LNCaP clone FGC (cell line): Measurements from ENCODE around the gene HOXC9.
"Not testable (repeated sequence)": the region's sequence is repeated elsewhere in the genome, so short reads cannot be mapped to it uniquely, and the experiment has no call there.

Experiments
- DNase-seq: peaks from one replicate; pipeline ENCODE4 v3.0.0-alpha.2; 2011; ENCODE audit warnings: low read depth
- H3K4me3 ChIP-seq: 2 replicates; pipeline ENCODE4 v1.5.1; 2011; ENCODE audit warnings: mild to moderate bottlenecking, low read depth, low read length, control low read depth
- CTCF ChIP-seq: IDR thresholded peaks from 2 replicates; pipeline ENCODE4 v1.5.1; 2012; ENCODE audit warnings: mild to moderate bottlenecking; ENCODE audit not compliant: control insufficient read depth, insufficient read depth; ENCODE audit errors: extremely low read depth

Gene HOXC9

DNA sequence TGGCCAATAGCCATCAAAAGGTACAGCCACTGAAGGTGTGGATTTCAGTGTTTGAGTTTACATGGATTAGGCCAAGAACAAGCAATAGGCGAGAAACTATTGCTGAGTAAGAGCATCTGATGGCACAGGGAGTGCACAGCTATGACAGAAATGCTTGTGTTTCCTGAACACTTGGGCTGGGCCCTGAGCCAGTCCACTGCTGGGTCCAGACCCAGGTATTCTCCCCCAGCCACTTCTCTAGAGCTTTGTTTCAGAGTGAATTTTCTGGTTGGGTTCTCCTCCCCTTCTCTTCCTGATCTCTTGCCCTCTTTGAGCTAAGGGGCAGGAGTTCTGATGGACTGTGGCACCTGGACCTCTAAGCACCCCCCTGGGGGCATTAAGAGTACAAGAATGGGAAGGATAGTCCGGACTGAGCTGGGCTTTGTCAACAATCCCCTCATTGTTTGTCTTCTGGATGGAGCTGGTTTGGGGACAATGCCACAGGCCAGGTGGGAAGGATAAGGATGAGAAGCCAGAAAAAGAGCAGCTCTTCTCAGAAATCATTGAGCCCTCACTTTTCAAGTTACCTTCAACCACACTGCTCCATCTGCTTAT, 41.2 kb downstream of the HOXC9 start:
- TF ChIP-seq CTCF = no peak
- no peak overlapping the region for H3K4me3 ChIP-seq
- no peak for DNase-seq

- not testable (repeated sequence) for H3K4me3 ChIP-seq, DNase-seq
Observed at GRCh38 chr12:54042033-54042432, 42.1 kb downstream of the HOXC9 start.

DNA sequence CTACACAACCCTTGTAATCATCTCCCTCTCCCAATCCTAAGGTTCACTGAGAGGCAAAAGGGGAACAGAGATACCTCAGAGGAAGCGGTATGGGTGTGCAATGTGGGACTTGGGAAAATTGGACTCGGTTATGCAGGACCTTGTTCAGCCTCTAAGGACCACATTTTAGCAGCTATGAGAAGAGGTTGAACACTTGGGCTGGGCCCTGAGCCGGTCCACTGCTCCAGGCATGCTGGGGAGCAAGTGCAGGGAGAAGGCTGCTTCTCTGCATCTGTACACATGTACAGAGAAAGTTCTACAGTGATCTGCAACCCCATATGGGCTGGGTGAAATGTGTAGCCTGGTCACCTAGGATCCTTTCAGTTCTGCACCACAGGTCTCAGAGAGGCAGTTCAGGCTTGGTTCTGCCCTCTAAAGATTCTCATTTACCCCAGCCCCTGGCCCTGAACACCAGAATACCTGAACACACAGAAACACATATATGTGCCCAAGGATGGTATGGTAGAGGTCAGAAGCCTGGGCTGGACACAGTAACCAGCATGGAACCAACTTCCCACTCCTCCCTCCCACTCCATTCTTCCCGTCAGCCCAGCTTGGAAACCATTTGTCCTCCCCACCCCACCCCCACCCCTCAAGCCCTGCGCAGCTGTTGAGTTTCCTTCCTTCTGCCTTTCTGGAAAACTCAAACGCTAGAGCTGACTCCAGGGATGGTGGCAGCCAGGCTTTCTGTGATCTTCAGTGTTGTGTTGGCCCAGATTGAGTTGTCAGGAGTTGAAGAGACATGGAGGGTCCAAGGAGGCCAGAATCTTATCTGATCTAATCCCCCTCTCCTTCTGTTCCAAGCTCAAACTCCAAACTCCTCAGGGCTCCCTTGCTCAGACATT, 43.3 kb downstream of the HOXC9 start:
- no peak for TF ChIP-seq CTCF
- H3K4me3 ChIP-seq = no peak overlapping the region
- no peak for DNase-seq

DNA sequence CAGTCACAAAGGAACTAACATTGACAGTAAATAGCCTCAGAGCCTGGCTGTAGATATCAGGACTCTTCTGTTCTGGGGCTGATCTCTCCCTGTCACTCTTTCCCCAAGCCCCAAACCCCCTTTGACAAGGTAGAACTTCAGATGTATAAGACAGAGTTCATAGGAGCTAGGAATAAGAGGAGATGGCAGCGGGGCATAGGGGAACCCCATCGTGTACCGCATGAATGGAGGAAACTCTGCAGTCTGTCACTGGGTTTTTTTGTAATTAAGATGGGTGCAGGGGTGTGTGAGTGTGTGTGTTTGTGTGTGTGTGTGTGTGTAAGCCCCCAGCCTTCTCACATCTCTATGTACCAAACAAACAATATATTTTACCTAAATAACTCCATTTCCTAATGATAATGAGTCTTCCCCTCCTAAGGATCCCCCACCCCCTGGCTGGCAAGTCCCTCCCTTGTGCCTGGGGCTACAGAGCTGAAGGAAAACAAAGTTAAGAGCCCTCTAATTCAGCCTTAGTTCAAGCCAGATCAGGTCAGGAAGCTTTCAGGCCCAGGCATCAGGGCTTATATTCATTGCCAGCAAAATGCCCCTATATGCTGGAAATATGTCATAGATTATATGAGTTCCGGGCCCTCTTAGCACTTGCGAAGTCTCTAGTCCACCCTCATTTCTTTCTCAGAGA, 44.6 kb downstream of the HOXC9 start:
- no peak overlapping the region for H3K4me3 ChIP-seq
- no peak for DNase-seq
- no peak for TF ChIP-seq CTCF

GRCh38 chr12:54045401-54045800, 45.4 kb downstream of the HOXC9 start:
- no peak overlapping the region for H3K4me3 ChIP-seq
- TF ChIP-seq CTCF = no peak
- no peak for DNase-seq

- no peak overlapping the region for H3K4me3 ChIP-seq
- no peak for TF ChIP-seq CTCF
- DNase-seq = no peak
Observed at GRCh38 chr12:54045868-54046521, 46.0 kb downstream of the HOXC9 start.

DNA sequence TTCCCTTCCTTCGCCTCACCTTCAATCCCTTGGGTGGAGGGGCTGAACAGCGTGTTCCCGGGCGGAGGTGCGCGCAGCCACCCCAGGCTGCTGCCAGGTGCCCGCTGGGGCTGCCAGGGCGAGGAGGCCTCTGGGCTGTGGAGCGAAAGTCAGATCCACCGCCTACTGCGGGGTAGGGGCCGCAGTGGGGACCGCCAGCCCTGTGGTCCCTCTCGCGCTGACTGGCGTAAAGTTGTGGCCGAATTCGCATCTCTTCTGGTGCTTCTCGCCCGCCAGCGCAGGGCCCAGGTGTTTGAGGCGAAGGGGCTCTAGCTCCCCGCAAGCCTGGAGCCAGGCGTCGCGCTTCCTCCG, 46.8 kb downstream of the HOXC9 start:
- TF ChIP-seq CTCF = no peak
- DNase-seq = no peak
- H3K4me3 ChIP-seq = no peak overlapping the region
